Uterus (tissue), 4 donors: ENCODE data around the gene ZNF423. TPM values are rescaled to one million over a fixed set of nuclear protein-coding genes. Genes with fewer than 3 reads are reported as not detected.

Experiments used
- DNase-seq, 2 donors: peaks; one replicate each; pipeline ENCODE4 v3.0.0-alpha.2; 2019 to 2020
- H3K27ac ChIP-seq, 2 donors: fragments of 200-600 bp; sonication (generic); 1 replicate in 1 of 2; 2 replicates in 1 of 2; pipeline ENCODE4 v1.5.1; 2016 to 2018
- H3K27me3 ChIP-seq, 2 donors: fragments of 200-600 bp; sonication (generic); one replicate each; pipeline ENCODE4 v1.5.1; 2018 to 2019; ENCODE audit warnings: control low read depth in 1 of 2
- H3K36me3 ChIP-seq, 2 donors: fragments of 200-600 bp; sonication (generic); one replicate each; pipeline ENCODE4 v1.5.1; 2019; ENCODE audit warnings: control low read depth in 1 of 2
- H3K4me1 ChIP-seq, 2 donors: fragments of 200-600 bp; sonication (generic); one replicate each; pipeline ENCODE4 v1.5.1; 2018 to 2019; ENCODE audit warnings: control low read depth in 1 of 2
- H3K4me3 ChIP-seq, 2 donors: fragments of 200-600 bp; sonication (generic); 1 replicate in 1 of 2; 2 replicates in 1 of 2; pipeline ENCODE4 v1.5.1; 2018 to 2019; ENCODE audit warnings: mild to moderate bottlenecking in 1 of 2
- H3K9me3 ChIP-seq, 2 donors: fragments of 200-600 bp; sonication (generic); one replicate each; pipeline ENCODE4 v1.5.1; 2019; ENCODE audit warnings: control low read depth in 1 of 2
- POLR2A ChIP-seq, 2 donors: fragments of 450-650 bp; IDR thresholded peaks; one replicate each; pipeline ENCODE4 v1.6.1; 2016; ENCODE audit warnings: antibody characterized with exemption in 2 of 2, mild to moderate bottlenecking in 1 of 2, moderate library complexity in 1 of 2
- intact Hi-C: fragments of 100-400 bp; cut with DNase I; formaldehyde crosslinking; loops from one replicate; pipeline ENCODE4 v1.15.1; 2023; ENCODE audit warnings: low total_unique reads
- total RNA-seq, 4 donors: library from RNA; depleted of rRNA in 3 of 4; stranded (reverse); fragments of >200 nt in 3 of 4; gene quantifications; one replicate each; pipeline versions ENCODE4 v1.1.0 to v1.2.4, GENCODE V29; 2014 to 2023
- TF ChIP-seq, protein P1 (sequence below), 4 experiments: fragments of 200-600 bp in 2 of 4; fragments of 450-650 bp in 2 of 4; sonication (generic) in 2 of 4; IDR thresholded peaks; one replicate each; pipeline ENCODE4 v1.5.1; 2016 to 2019; ENCODE audit warnings: antibody characterized with exemption in 4 of 4, mild to moderate bottlenecking in 2 of 4, moderate library complexity in 1 of 4
- donor health status: DM: yes; HTN: yes; CAD: no.

Gene ZNF423
- total RNA-seq, 4 donors from 2014 or later = 7.1 to 33.5 (median 14.7) TPM

GRCh38 chr16:49778202-49778930, 77.5 kb downstream of the ZNF423 start:
- Histone ChIP-seq H3K27ac (no peak overlapping the region), H3K36me3 (no peaks in the 10 kb centered on the region), H3K4me3 (no peak overlapping the region), H3K9me3 (no peaks in the 10 kb centered on the region), H3K4me1 (no peaks in the 10 kb centered on the region), H3K27me3 (no peaks in the 10 kb centered on the region)
- TF ChIP-seq POLR2A (IDR thresholded peaks at IDR 0.05) = no peak
- TF ChIP-seq, protein P1, sequence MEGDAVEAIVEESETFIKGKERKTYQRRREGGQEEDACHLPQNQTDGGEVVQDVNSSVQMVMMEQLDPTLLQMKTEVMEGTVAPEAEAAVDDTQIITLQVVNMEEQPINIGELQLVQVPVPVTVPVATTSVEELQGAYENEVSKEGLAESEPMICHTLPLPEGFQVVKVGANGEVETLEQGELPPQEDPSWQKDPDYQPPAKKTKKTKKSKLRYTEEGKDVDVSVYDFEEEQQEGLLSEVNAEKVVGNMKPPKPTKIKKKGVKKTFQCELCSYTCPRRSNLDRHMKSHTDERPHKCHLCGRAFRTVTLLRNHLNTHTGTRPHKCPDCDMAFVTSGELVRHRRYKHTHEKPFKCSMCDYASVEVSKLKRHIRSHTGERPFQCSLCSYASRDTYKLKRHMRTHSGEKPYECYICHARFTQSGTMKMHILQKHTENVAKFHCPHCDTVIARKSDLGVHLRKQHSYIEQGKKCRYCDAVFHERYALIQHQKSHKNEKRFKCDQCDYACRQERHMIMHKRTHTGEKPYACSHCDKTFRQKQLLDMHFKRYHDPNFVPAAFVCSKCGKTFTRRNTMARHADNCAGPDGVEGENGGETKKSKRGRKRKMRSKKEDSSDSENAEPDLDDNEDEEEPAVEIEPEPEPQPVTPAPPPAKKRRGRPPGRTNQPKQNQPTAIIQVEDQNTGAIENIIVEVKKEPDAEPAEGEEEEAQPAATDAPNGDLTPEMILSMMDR (IDR thresholded peaks at IDR 0.05) = no peak
- intact Hi-C loops = no loop called here
- DNase-seq = no peak

DNA sequence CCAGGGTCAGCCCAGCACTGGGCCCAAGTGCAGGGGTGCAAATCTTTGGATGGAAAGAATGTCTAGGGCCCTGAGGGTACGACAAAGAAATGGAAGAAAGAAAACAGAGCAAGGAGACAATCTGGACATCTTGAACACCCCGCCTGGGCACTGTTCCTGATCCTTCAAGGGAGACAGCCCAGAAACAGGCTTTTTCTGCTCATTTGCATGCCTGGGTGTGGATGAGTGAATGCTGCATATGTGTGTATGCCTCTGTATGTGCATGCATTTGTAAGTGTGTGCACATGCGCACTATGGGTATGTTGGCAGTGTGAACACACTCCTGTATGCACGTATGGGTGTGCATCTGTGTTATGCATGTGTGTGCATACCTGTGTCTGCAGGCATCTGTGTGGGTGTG, 79.2 kb downstream of the ZNF423 start:
- TF ChIP-seq, protein P1 (IDR thresholded peaks at IDR 0.05) = no peak
- no peak for TF ChIP-seq POLR2A (IDR thresholded peaks at IDR 0.05)
- H3K4me3 ChIP-seq = no peak overlapping the region

GRCh38 chr16:49776085-49776595, 79.8 kb downstream of the ZNF423 start:
- H3K36me3 ChIP-seq = no peaks in the 10 kb centered on the region
- intact Hi-C loops = no loop called here
- no peaks in the 10 kb centered on the region for H3K27me3 ChIP-seq
- DNase-seq = no peak
- H3K4me3 ChIP-seq = no peak overlapping the region
- H3K4me1 ChIP-seq = no peaks in the 10 kb centered on the region
- TF ChIP-seq, protein P1 (IDR thresholded peaks at IDR 0.05) = no peak
- TF ChIP-seq POLR2A (IDR thresholded peaks at IDR 0.05) = no peak
- H3K9me3 ChIP-seq = no peaks in the 10 kb centered on the region
- H3K27ac ChIP-seq = peak overlapping the region in 1 of 2 donors; percentile 12

More for the DNA sequence above, 79.2 kb downstream of the ZNF423 start:
- no peaks in the 10 kb centered on the region for H3K36me3 ChIP-seq
- no peak for DNase-seq
- H3K27me3 ChIP-seq = no peaks in the 10 kb centered on the region
- no peaks in the 10 kb centered on the region for H3K4me1 ChIP-seq
- no peak overlapping the region for H3K27ac ChIP-seq
- H3K9me3 ChIP-seq = no peaks in the 10 kb centered on the region
- intact Hi-C loops = no loop called here

DNA sequence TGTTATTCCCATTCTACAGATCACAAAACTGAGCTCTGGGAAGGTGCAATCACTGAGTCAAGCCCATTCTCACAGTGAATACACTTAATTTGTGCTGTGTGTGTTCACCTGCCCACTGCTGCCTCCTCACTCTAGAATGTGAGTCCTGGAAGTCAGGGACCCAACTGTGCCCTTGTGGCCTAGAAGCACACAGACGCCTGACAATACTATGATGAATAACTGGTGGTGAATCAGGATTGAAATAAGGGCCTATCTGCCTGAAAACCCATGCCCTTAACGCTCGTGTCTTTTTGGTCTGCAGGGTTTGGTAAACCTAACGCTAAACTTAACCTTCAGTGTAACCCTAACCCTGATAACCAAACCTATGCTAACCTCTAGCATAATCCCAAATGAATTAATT, 80.3 kb downstream of the ZNF423 start:
- Histone ChIP-seq H3K27ac (no peak overlapping the region), H3K27me3 (no peaks in the 10 kb centered on the region), H3K4me1 (no peaks in the 10 kb centered on the region), H3K36me3 (no peaks in the 10 kb centered on the region), H3K9me3 (no peaks in the 10 kb centered on the region), H3K4me3 (no peak overlapping the region)
- TF ChIP-seq, protein P1 (IDR thresholded peaks at IDR 0.05) = no peak
- TF ChIP-seq POLR2A (IDR thresholded peaks at IDR 0.05) = no peak
- intact Hi-C loops = no loop called here
- no peak for DNase-seq

- H3K27ac ChIP-seq = no peak overlapping the region
- H3K9me3 ChIP-seq = no peaks in the 10 kb centered on the region
- DNase-seq = no peak
- H3K4me1 ChIP-seq = no peaks in the 10 kb centered on the region
- H3K27me3 ChIP-seq = no peaks in the 10 kb centered on the region
- TF ChIP-seq, protein P1 (IDR thresholded peaks at IDR 0.05) = no peak
- TF ChIP-seq POLR2A (IDR thresholded peaks at IDR 0.05) = no peak
- no peaks in the 10 kb centered on the region for H3K36me3 ChIP-seq
- intact Hi-C loops = no loop called here
- H3K4me3 ChIP-seq = no peak overlapping the region
Observed at GRCh38 chr16:49775018-49775417, 80.9 kb downstream of the ZNF423 start.
